ENCODE data around the gene NR4A2.

- TF ChIP-seq CTCF (IDR thresholded peaks at IDR 0.05) = no peak
- TF ChIP-seq POLR2A (IDR thresholded peaks at IDR 0.05) = no peak
Observed at GRCh38 chr2:156340804-156341451, 8.4 kb upstream of the NR4A2 start.
